Right forelimb (tissue), 1 donor: ENCODE measurements around the gene HS6ST3.
A peak's percentile ranks its signal among the peaks of the same experiment; 100 is the strongest.
"Not testable (repeated sequence)": the region's sequence is repeated elsewhere in the genome, so short reads cannot be mapped to it uniquely, and the experiment has no call there.

ENCODE experiments used
- DNase-seq: peaks from one replicate; pipeline ENCODE4 v3.0.0-alpha.2; 2018

Gene HS6ST3

GRCh38 chr13:96749825-96750224 lies 659.9 kb downstream of the HS6ST3 start:
- DNase-seq: no peak

- no peak for DNase-seq
These were observed 661.2 kb downstream of the HS6ST3 start for GRCh38 chr13:96751089-96751488.

GRCh38 chr13:96762876-96763275 lies 673.0 kb downstream of the HS6ST3 start:
- no peak for DNase-seq

GRCh38 chr13:96766306-96766705 lies 676.4 kb downstream of the HS6ST3 start:
- no peak for DNase-seq

GRCh38 chr13:96768524-96768923 lies 678.6 kb downstream of the HS6ST3 start:
- DNase-seq: no peak

GRCh38 chr13:96769874-96770273 lies 680.0 kb downstream of the HS6ST3 start:
- DNase-seq: no peak

GRCh38 chr13:96771486-96772367 lies 681.8 kb downstream of the HS6ST3 start:
- DNase-seq: no peak

GRCh38 chr13:96772426-96772825 lies 682.5 kb downstream of the HS6ST3 start:
- no peak for DNase-seq

GRCh38 chr13:96778302-96778701 lies 688.4 kb downstream of the HS6ST3 start:
- not testable (repeated sequence) for DNase-seq

GRCh38 chr13:96779691-96780090 lies 689.8 kb downstream of the HS6ST3 start:
- DNase-seq: no peak

GRCh38 chr13:96780105-96780504 lies 690.2 kb downstream of the HS6ST3 start:
- no peak for DNase-seq

GRCh38 chr13:96781141-96781540 lies 691.2 kb downstream of the HS6ST3 start:
- DNase-seq: peak; percentile 72

- no peak for DNase-seq
These were observed 692.3 kb downstream of the HS6ST3 start for GRCh38 chr13:96782186-96782585.

GRCh38 chr13:96783057-96783456 lies 693.1 kb downstream of the HS6ST3 start:
- no peak for DNase-seq

- no peak for DNase-seq
These were observed 693.6 kb downstream of the HS6ST3 start for GRCh38 chr13:96783511-96783910.

GRCh38 chr13:96785986-96786385 lies 696.1 kb downstream of the HS6ST3 start:
- DNase-seq: no peak

GRCh38 chr13:96792188-96792587 lies 702.3 kb downstream of the HS6ST3 start:
- no peak for DNase-seq

GRCh38 chr13:96792736-96793403 lies 703.0 kb downstream of the HS6ST3 start:
- no peak for DNase-seq

GRCh38 chr13:96793404-96793755 lies 703.5 kb downstream of the HS6ST3 start:
- no peak for DNase-seq

GRCh38 chr13:96794669-96795068 lies 704.8 kb downstream of the HS6ST3 start:
- no peak for DNase-seq

- DNase-seq: no peak
These were observed 705.8 kb downstream of the HS6ST3 start for GRCh38 chr13:96795670-96796069.

- no peak for DNase-seq
These were observed 706.3 kb downstream of the HS6ST3 start for GRCh38 chr13:96796091-96796633.

GRCh38 chr13:96797136-96797535 lies 707.2 kb downstream of the HS6ST3 start:
- no peak for DNase-seq
